HG03432 (cell line): Measurements from ENCODE around the gene MAGEC3.

Source experiments
- ATAC-seq: cut with Tn5 transposase; IDR thresholded peaks from one replicate; pipeline ENCODE4 v1.9.1; 2021; ENCODE audit warnings: mild to moderate bottlenecking, moderate library complexity; ENCODE audit not compliant: unreplicated experiment

The MAGEC3 gene

GRCh38 chrX:141941234-141941633 is 103.1 kb downstream of the MAGEC3 start:
- ATAC-seq: no peak

- no peak for ATAC-seq
Measured at GRCh38 chrX:141945426-141945825, 107.3 kb downstream of the MAGEC3 start.

GRCh38 chrX:141947350-141947749 is 109.2 kb downstream of the MAGEC3 start:
- no peak for ATAC-seq
